ENCODE data around the gene PCBP3. TPM values are rescaled to one million over a fixed set of nuclear protein-coding genes. Genes with fewer than 3 reads are reported as not detected.

Gene PCBP3
- total and polyA plus RNA-seq, 10 of the 15 experiments (the other 5 are each of a cell fraction or from before 2014, with no cell fraction given): 0.09 to 1.3 (median 0.46) TPM; not detected in 3

- Histone ChIP-seq H3K27me3 (replicated peaks in 1 of 2; ENCODE audit: control insufficient read depth in 2 of 2, insufficient read depth in 2 of 2, low read length in 1 of 2) (no peaks in the 10 kb centered on the region; a peak in 2 of 4 replicates), H3K4me3 (no peak overlapping the region), H3K79me2 (ENCODE audit: control insufficient read depth, insufficient read depth, low read length) (no peaks in the 10 kb centered on the region), H4K20me1 (ENCODE audit: control insufficient read depth, insufficient read depth) (no peaks in the 10 kb centered on the region), H3K36me3 (ENCODE audit: control insufficient read depth in 2 of 2, insufficient read depth in 2 of 2, low read length in 1 of 2) (no peaks in the 10 kb centered on the region), H3K4me2 (ENCODE audit: control insufficient read depth, insufficient read depth) (no peak overlapping the region), H3K9ac (ENCODE audit: control insufficient read depth, insufficient read depth, low read length) (no peak overlapping the region), H3K27ac (ENCODE audit: control insufficient read depth, insufficient read depth) (no peak overlapping the region), H3K4me1 (ENCODE audit: control insufficient read depth, insufficient read depth, low read length) (no peaks in the 10 kb centered on the region), H2AFZ (ENCODE audit: control insufficient read depth, low read depth, low read length) (no peak overlapping the region), H3K9me3 (replicated peaks; ENCODE audit: control insufficient read depth, insufficient read depth, low read length) (no peaks in the 10 kb centered on the region)
- DNase-seq (ENCODE audit: low read depth, low spot score) (no peak), FAIRE-seq (no peak), ATAC-seq (no peak)
- ChIA-PET POLR2A (no interaction called here), RAD21 (ENCODE audit: unreplicated experiment) (no interaction called here), CTCF (no interaction called here), SMC1A (ENCODE audit: uncharacterized antibody, unreplicated experiment) (no interaction called here)
- intact Hi-C loops (cut with micrococcal nuclease; ENCODE audit: unreplicated experiment) (no loop called here), in situ Hi-C loops (cut with MboI) (no loop called here)
- TF ChIP-seq ZNF207 (IDR thresholded peaks at IDR 0.05; ENCODE audit: borderline replicate concordance) (no peak), EZH2 (IDR thresholded peaks at IDR 0.05; ENCODE audit: borderline replicate concordance, control insufficient read depth, low read depth, low read length) (no peak), HDAC2 (IDR thresholded peaks at IDR 0.05) (no peak), PAX5 (IDR thresholded peaks at IDR 0.05; ENCODE audit: borderline replicate concordance, low read depth, low read length) (no peak), TBL1XR1 (IDR thresholded peaks at IDR 0.05; ENCODE audit: low read depth, low read length) (no peak), NR2C2 (IDR thresholded peaks at IDR 0.05; ENCODE audit: borderline replicate concordance, control insufficient read depth, insufficient read length, low read depth) (no peak), MLLT1 (IDR thresholded peaks at IDR 0.05) (no peak), ZNF217 (IDR thresholded peaks at IDR 0.05) (no peak), ESRRA (IDR thresholded peaks at IDR 0.05; ENCODE audit: low read length) (no peak), ZNF384 (IDR thresholded peaks at IDR 0.05; ENCODE audit: borderline replicate concordance, low read depth, low read length) (no peak), ATF3 (IDR thresholded peaks at IDR 0.05; ENCODE audit: borderline replicate concordance, extremely low read depth, low read depth, low read length) (no peak), CHD4 (IDR thresholded peaks at IDR 0.05) (no peak), SPI1 (IDR thresholded peaks at IDR 0.05; ENCODE audit: borderline replicate concordance, insufficient read depth, low read depth, low read length) (no peak), REST (IDR thresholded peaks at IDR 0.05; ENCODE audit: low read depth, low read length) (no peak), CREB1 (IDR thresholded peaks at IDR 0.05; ENCODE audit: low read depth) (no peak), NRF1 (conservative IDR thresholded peaks at IDR 0.05; ENCODE audit: low read depth, low read length) (no peak), SUZ12 (IDR thresholded peaks at IDR 0.05; ENCODE audit: unreplicated experiment) (no peak), RCOR1 (conservative IDR thresholded peaks at IDR 0.05; ENCODE audit: low read depth, low read length) (no peak), MTA3 (IDR thresholded peaks at IDR 0.05; ENCODE audit: borderline replicate concordance, low read length) (no peak)
- 58% methylated on average over 23 of the region's 36 CpGs for WGBS (ENCODE audit: insufficient coverage, insufficient replicate concordance, low lambda C conversion rate, missing lambda C conversion rate)
- BruUV-seq (replicated peaks): no TSS peak
These were observed 343.0 kb downstream of the PCBP3 start for GRCh38 chr21:45986316-45987051.

Measured in GM12878 (cell line).